ENCODE results near the gene HAND2. TPM values are rescaled to one million over a fixed set of nuclear protein-coding genes. Genes with fewer than 3 reads are reported as not detected.

HAND2 gene
- total RNA-seq, 4 donors from 2014 or later: 0.31 to 3.8 (median 1.8) TPM

GRCh38 chr4:173506597-173507211 is 23.3 kb downstream of the HAND2 start:
- no peak for DNase-seq
- Histone ChIP-seq H3K27me3 (peaks cover 4 to 100% (median 30%) of the 10 kb centered on the region in 4 donors), H3K4me1 (peaks cover 0 to 26% (median 6%) of the 10 kb centered on the region in 3 donors), H3K36me3 (no peaks in the 10 kb centered on the region), H3K27ac (no peak overlapping the region), H3K9me3 (peaks cover 0 to 11% (median 0%) of the 10 kb centered on the region in 3 donors), H3K4me3 (peak overlapping the region in 2 of 4 donors; percentile 4 to 48)
- intact Hi-C loops (cut with DNase I): loop anchor here (10.0 kb wide), 1 partner anchor 192 kb away; no protein-coding TSS in a partner anchor
- TF ChIP-seq POLR2A (IDR thresholded peaks at IDR 0.05) (no peak), CTCF (IDR thresholded peaks at IDR 0.05) (no peak)
- 31 to 32% methylated on average over 13 to 27 of the region's 35 CpGs for WGBS, 2 donors

GRCh38 chr4:173505924-173506518 is 24.0 kb downstream of the HAND2 start:
- Histone ChIP-seq H3K27me3 (peaks cover 4 to 100% (median 33%) of the 10 kb centered on the region in 4 donors), H3K36me3 (no peaks in the 10 kb centered on the region), H3K4me3 (peak overlapping the region in 1 of 4 donors; percentile 48), H3K4me1 (peaks cover 0 to 32% (median 9%) of the 10 kb centered on the region in 3 donors), H3K27ac (no peak overlapping the region), H3K9me3 (peaks cover 0 to 15% (median 0%) of the 10 kb centered on the region in 3 donors)
- WGBS, 2 donors: 27 to 29% methylated on average over 9 of the region's 9 CpGs
- no peak for DNase-seq
- intact Hi-C loops (cut with DNase I): loop anchor here (10.0 kb wide), 1 partner anchor 191 kb away; no protein-coding TSS in a partner anchor
- TF ChIP-seq POLR2A (IDR thresholded peaks at IDR 0.05) (no peak), CTCF (IDR thresholded peaks at IDR 0.05) (peak in 5 of 6 experiments; percentile 28 to 66 (median 44))

GRCh38 chr4:173504181-173504503 is 25.9 kb downstream of the HAND2 start:
- 26 to 37% methylated on average over 7 of the region's 7 CpGs for WGBS, 2 donors
- intact Hi-C loops (cut with DNase I): loop anchor here (10.0 kb wide), 1 partner anchor 189 kb away; no protein-coding TSS in a partner anchor
- peaks cover under 1 to 100% (median 34%) of the 10 kb centered on the region in 4 donors for H3K27me3 ChIP-seq
- peaks cover 0 to 12% (median 0%) of the 10 kb centered on the region in 3 donors for H3K9me3 ChIP-seq
- H3K36me3 ChIP-seq: no peaks in the 10 kb centered on the region
- H3K4me1 ChIP-seq: peaks cover 0 to 33% (median 9%) of the 10 kb centered on the region in 3 donors
- no peak for TF ChIP-seq POLR2A (IDR thresholded peaks at IDR 0.05)
- TF ChIP-seq CTCF (IDR thresholded peaks at IDR 0.05): no peak
- no peak for DNase-seq
- H3K27ac ChIP-seq: no peak overlapping the region
- no peak overlapping the region for H3K4me3 ChIP-seq

- intact Hi-C loops (cut with DNase I): loop anchor here (10.0 kb wide), 1 partner anchor 189 kb away; no protein-coding TSS in a partner anchor
- H3K27ac ChIP-seq: no peak overlapping the region
- 42 to 51% methylated on average over 11 to 13 of the region's 13 CpGs for WGBS, 2 donors
- H3K4me1 ChIP-seq: peaks cover 0 to 28% (median 9%) of the 10 kb centered on the region in 3 donors
- no peaks in the 10 kb centered on the region for H3K36me3 ChIP-seq
- H3K4me3 ChIP-seq: no peak overlapping the region
- TF ChIP-seq CTCF (IDR thresholded peaks at IDR 0.05) (no peak), POLR2A (IDR thresholded peaks at IDR 0.05) (no peak)
- no peak for DNase-seq
- peaks cover 0 to 7% (median 0%) of the 10 kb centered on the region in 3 donors for H3K9me3 ChIP-seq
- H3K27me3 ChIP-seq: peaks cover 0 to 100% (median 33%) of the 10 kb centered on the region in 4 donors
Observed at GRCh38 chr4:173503330-173504180, 26.5 kb downstream of the HAND2 start.
